GM12878 (cell line): ENCODE data around the gene SORCS2. TPM values are rescaled to one million over a fixed set of nuclear protein-coding genes. Genes with fewer than 3 reads are reported as not detected.

ENCODE experiments used
- ATAC-seq: fragments of 200-7000 bp; cut with Tn5 transposase; 3 replicates; pipeline ENCODE4 v1.9.1; 2020; ENCODE audit warnings: mild to moderate bottlenecking, moderate library complexity
- BruUV-seq: library from RNA; stranded (reverse); fragments of 400-500 nt; replicated peaks from 2 replicates; lab custom pipeline; 2021; lab: Mats Ljungman, UMichigan
- CTCF ChIA-PET: fragments of 300-600 bp; sonication (Branson Sonifier 250); formaldehyde crosslinking; extraction: SDS; loops from one replicate; lab custom pipeline; 2021; ENCODE audit warnings: inconsistent platforms; lab: Yijun Ruan, JAX
- POLR2A ChIA-PET: fragments of 350-600 bp; formaldehyde crosslinking; extraction: SDS; loops from one replicate; lab custom pipeline; 2021; ENCODE audit warnings: inconsistent platforms; lab: Charles Lee
- RAD21 ChIA-PET: fragments of 300-600 bp; sonication (Branson Sonifier 250); formaldehyde crosslinking; loops from one replicate; lab custom pipeline; 2023; ENCODE audit warnings: antibody characterized with exemption; ENCODE audit not compliant: unreplicated experiment; lab: Charles Lee
- SMC1A ChIA-PET: fragments of 300-600 bp; sonication (Branson Sonifier 250); formaldehyde crosslinking; loops from one replicate; lab custom pipeline; 2023; ENCODE audit not compliant: unreplicated experiment, uncharacterized antibody; lab: Charles Lee
- DNase-seq: peaks from one replicate; pipeline ENCODE4 v3.0.0-alpha.2; 2011; ENCODE audit warnings: low read depth, low spot score
- FAIRE-seq: peaks from 3 replicates; lab custom pipeline; 2011; peaks lifted over from hg19 to GRCh38; lab: Jason Lieb, UNC
- H2AFZ ChIP-seq: 2 replicates; pipeline ENCODE4 v1.6.0; 2011; ENCODE audit warnings: low read depth, low read length, control low read depth; ENCODE audit not compliant: control insufficient read depth
- H3K27ac ChIP-seq: 2 replicates; pipeline ENCODE4 v1.5.1; 2011; ENCODE audit warnings: control low read depth; ENCODE audit not compliant: control insufficient read depth, insufficient read depth
- H3K27me3 ChIP-seq, 2 experiments: replicated peaks in 1 of 2; 2 replicates each; pipeline versions ENCODE4 v1.6.0 to v1.6.1; 2011; ENCODE audit warnings: low read length in 1 of 2; ENCODE audit not compliant: control insufficient read depth in 2 of 2, insufficient read depth in 2 of 2
- H3K36me3 ChIP-seq, 2 experiments: 2 replicates each; pipeline ENCODE4 v1.5.1; 2011; ENCODE audit warnings: low read length in 1 of 2; ENCODE audit not compliant: control insufficient read depth in 2 of 2, insufficient read depth in 2 of 2
- H3K4me1 ChIP-seq: 2 replicates; pipeline ENCODE4 v1.6.1; 2011; ENCODE audit warnings: mild to moderate bottlenecking, low read length, moderate library complexity, mixed read lengths; ENCODE audit not compliant: control insufficient read depth, insufficient read depth
- H3K4me2 ChIP-seq: 2 replicates; pipeline ENCODE4 v1.6.0; 2011; ENCODE audit warnings: control low read depth; ENCODE audit not compliant: control insufficient read depth, insufficient read depth
- H3K4me3 ChIP-seq: fragments of 200-600 bp; sonication (generic); 2 replicates; pipeline ENCODE4 v1.5.1; 2016
- H3K79me2 ChIP-seq: 2 replicates; pipeline ENCODE4 v1.6.0; 2011; ENCODE audit warnings: low read length; ENCODE audit not compliant: control insufficient read depth, insufficient read depth
- H3K9ac ChIP-seq: 2 replicates; pipeline ENCODE4 v1.8.0; 2011; ENCODE audit warnings: low read length, control low read depth, mixed read lengths; ENCODE audit not compliant: control insufficient read depth, insufficient read depth
- H3K9me3 ChIP-seq: replicated peaks from 3 replicates; pipeline ENCODE4 v1.5.1; 2011; ENCODE audit warnings: mild to moderate bottlenecking, low read length; ENCODE audit not compliant: control insufficient read depth, insufficient read depth
- H4K20me1 ChIP-seq: 2 replicates; pipeline ENCODE4 v1.6.0; 2011; ENCODE audit not compliant: control insufficient read depth, insufficient read depth
- BCL11A ChIP-seq: IDR thresholded peaks from 2 replicates; pipeline ENCODE4 v1.6.1; 2011; ENCODE audit warnings: low read depth, low read length
- BCLAF1 ChIP-seq: fragments of 450-650 bp; IDR thresholded peaks from 2 replicates; pipeline ENCODE4 v1.6.1; 2017; ENCODE audit warnings: antibody characterized with exemption, mild to moderate bottlenecking, moderate library complexity
- DPF2 ChIP-seq: fragments of 450-650 bp; IDR thresholded peaks from 2 replicates; pipeline ENCODE4 v1.6.1; 2017; ENCODE audit warnings: mild to moderate bottlenecking
- ETV6 ChIP-seq, 2 experiments: fragments of 450-650 bp in 1 of 2; IDR thresholded peaks in 1 of 2; conservative IDR thresholded peaks in 1 of 2; 2 replicates each; pipeline ENCODE4 v1.6.1; 2014; ENCODE audit warnings: antibody characterized with exemption in 1 of 2, borderline replicate concordance in 1 of 2, low read depth in 1 of 2, mild to moderate bottlenecking in 1 of 2, moderate library complexity in 1 of 2
- IKZF2 ChIP-seq, 2 experiments: fragments of 450-650 bp; IDR thresholded peaks; 2 replicates each; pipeline ENCODE4 v1.6.1; 2017; ENCODE audit warnings: mild to moderate bottlenecking in 2 of 2, moderate library complexity in 2 of 2
- MEF2A ChIP-seq: IDR thresholded peaks from 2 replicates; pipeline ENCODE4 v1.6.1; 2011; ENCODE audit warnings: low read depth, mild to moderate bottlenecking, low read length, moderate library complexity; ENCODE audit not compliant: insufficient read depth
- NFXL1 ChIP-seq: fragments of 450-650 bp; IDR thresholded peaks from 2 replicates; pipeline ENCODE4 v1.6.1; 2017; ENCODE audit warnings: antibody characterized with exemption, mild to moderate bottlenecking, borderline replicate concordance
- NFYA ChIP-seq: IDR thresholded peaks from 2 replicates; pipeline ENCODE4 v1.6.1; 2011; ENCODE audit warnings: low read depth, mild to moderate bottlenecking, low read length, improper control_type of control experiment, borderline replicate concordance
- PAX5 ChIP-seq: IDR thresholded peaks from 2 replicates; pipeline ENCODE4 v1.6.1; 2011; ENCODE audit warnings: low read depth, low read length, borderline replicate concordance
- RBBP5 ChIP-seq: fragments of 200-600 bp; sonication (generic); conservative IDR thresholded peaks from 2 replicates; pipeline ENCODE4 v1.6.1; 2016
- SMAD5 ChIP-seq: IDR thresholded peaks from 2 replicates; pipeline ENCODE4 v1.6.1; 2016; ENCODE audit warnings: antibody characterized with exemption, low read depth
- TCF12 ChIP-seq: IDR thresholded peaks from 2 replicates; pipeline ENCODE4 v1.6.1; 2011; ENCODE audit warnings: low read depth, mild to moderate bottlenecking, low read length
- USF1 ChIP-seq: IDR thresholded peaks from 2 replicates; pipeline ENCODE4 v1.6.1; 2011; ENCODE audit warnings: borderline replicate concordance, low read depth, mild to moderate bottlenecking, moderate library complexity, mixed read lengths, low read length; ENCODE audit not compliant: insufficient read depth; ENCODE audit errors: extremely low read length
- WGBS: methylation state at CpG from one replicate; pipeline ENCODE4 v1.1.6; 2016; ENCODE audit warnings: low lambda C conversion rate; ENCODE audit not compliant: insufficient replicate concordance, insufficient coverage; ENCODE audit errors: missing lambda C conversion rate; 5-methylcytosine and 5-hydroxymethylcytosine counted together
- in situ Hi-C: fragments of 300-500 bp; cut with MboI; formaldehyde crosslinking; loops from 9 replicates; pipeline ENCODE4 v1.14.3; 2018; ENCODE audit warnings: mixed read lengths
- intact Hi-C: fragments of 100-400 bp; cut with micrococcal nuclease; formaldehyde crosslinking; loops from one replicate; pipeline ENCODE4 v1.14.2; 2022; ENCODE audit not compliant: unreplicated experiment
- polyA plus RNA-seq, 11 experiments: library from polyadenylated mRNA; depleted of rRNA in 4 of 11; unstranded in 6 of 11; stranded (reverse) in 5 of 11; fragments of >200 nt; fragmentation: Nextera tagmentation in 4 of 11; fragmentation: Illumina TruSeq in 1 of 11; extraction: Ambion mirVana in 4 of 11; extraction: Trizol in 1 of 11; gene quantifications; 1 replicate in 1 of 11; 2 replicates in 10 of 11; pipeline versions ENCODE4 v1.2.1 to v1.2.3, GENCODE V29; 2011 to 2016; ENCODE audit warnings: inconsistent platforms in 2 of 11, missing spikeins in 2 of 11, low read depth in 1 of 11
- total RNA-seq, 4 experiments: library from RNA; depleted of rRNA in 3 of 4; stranded (reverse); fragments of >200 nt in 3 of 4; fragmentation: Illumina TruSeq in 1 of 4; extraction: Trizol in 1 of 4; gene quantifications; 2 replicates each; pipeline versions ENCODE4 v1.2.1 to v1.2.3, GENCODE V29; 2013 to 2021

The SORCS2 gene
- total and polyA plus RNA-seq, 10 of the 15 experiments (the other 5 are each of a cell fraction or from before 2014, with no cell fraction given) = 0.01 to 0.15 (median 0.05) TPM; not detected in 5

- TF ChIP-seq BCL11A (no peak), DPF2 (no peak), RBBP5 (no peak)
Measured at GRCh38 chr4:7750972-7751371, 558.6 kb downstream of the SORCS2 start (continued).

GRCh38 chr4:7752649-7753048 lies 560.3 kb downstream of the SORCS2 start:
- no TSS peak for BruUV-seq
- Histone ChIP-seq H3K36me3 (no peaks in the 10 kb centered on the region), H3K79me2 (no peaks in the 10 kb centered on the region), H3K4me3 (no peak overlapping the region), H3K27me3 (no peaks in the 10 kb centered on the region), H3K4me1 (no peaks in the 10 kb centered on the region), H2AFZ (no peak overlapping the region), H3K27ac (no peak overlapping the region), H3K4me2 (no peak overlapping the region), H3K9ac (no peak overlapping the region), H4K20me1 (no peaks in the 10 kb centered on the region), H3K9me3 (no peaks in the 10 kb centered on the region)
- DNase-seq (no peak), ATAC-seq (no peak), FAIRE-seq (no peak)
- ChIA-PET RAD21 (no interaction called here), POLR2A (no interaction called here), CTCF (no interaction called here), SMC1A (no interaction called here)
- WGBS = 21% methylated on average over 6 of the region's 6 CpGs
- TF ChIP-seq NFYA = no peak
- peak; percentile 56 for TF ChIP-seq USF1
- intact Hi-C loops = no loop called here
- in situ Hi-C loops = no loop called here

GRCh38 chr4:7753271-7753670 lies 560.9 kb downstream of the SORCS2 start:
- DNase-seq (no peak), FAIRE-seq (no peak), ATAC-seq (no peak)
- no peak overlapping the region for H3K9ac ChIP-seq
- H3K27me3 ChIP-seq = no peaks in the 10 kb centered on the region
- no peak overlapping the region for H3K27ac ChIP-seq
- no peaks in the 10 kb centered on the region for H3K36me3 ChIP-seq
- H3K4me2 ChIP-seq = no peak overlapping the region
- no TSS peak for BruUV-seq
- intact Hi-C loops = no loop called here
- H3K4me1 ChIP-seq = no peaks in the 10 kb centered on the region
- ChIA-PET POLR2A (no interaction called here), CTCF (no interaction called here), RAD21 (no interaction called here), SMC1A (no interaction called here)
- 69% methylated on average over 15 of the region's 15 CpGs for WGBS
- in situ Hi-C loops = no loop called here
- no peaks in the 10 kb centered on the region for H4K20me1 ChIP-seq
- no peaks in the 10 kb centered on the region for H3K79me2 ChIP-seq
- H3K9me3 ChIP-seq = no peaks in the 10 kb centered on the region
- H3K4me3 ChIP-seq = no peak overlapping the region
- H2AFZ ChIP-seq = no peak overlapping the region
- no peak for TF ChIP-seq BCLAF1
- no peak for TF ChIP-seq IKZF2 (IDR thresholded peaks at IDR 0.05)
- TF ChIP-seq PAX5 = no peak
- TF ChIP-seq ETV6 (conservative IDR thresholded peaks at IDR 0.05 in 1 of 2, IDR thresholded peaks at IDR 0.05 in 1 of 2; ENCODE audit: borderline replicate concordance in 1 of 2, low read depth in 1 of 2) = no peak
- no peak for TF ChIP-seq MEF2A
- no peak for TF ChIP-seq NFXL1
- no peak for TF ChIP-seq TCF12
- no peak for TF ChIP-seq SMAD5
